ENCODE measurements around the gene IRF2. TPM values are rescaled to one million over a fixed set of nuclear protein-coding genes. Genes with fewer than 3 reads are reported as not detected.

The IRF2 gene
- polyA plus RNA-seq, 1 donor from 2014 or later, result 1.4 TPM

GRCh38 chr4:184345573-184345922 lies 128.8 kb downstream of the IRF2 start:
- no peak overlapping the region for H3K4me2 ChIP-seq (ENCODE audit: low read length)
- no peaks in the 10 kb centered on the region for H3K9me2 ChIP-seq (ENCODE audit: insufficient read depth, low read length)
- no peak overlapping the region for H2AFZ ChIP-seq (ENCODE audit: low read depth, low read length)

GRCh38 chr4:184344899-184345572 lies 129.3 kb downstream of the IRF2 start:
- no peaks in the 10 kb centered on the region for H3K9me3 ChIP-seq (ENCODE audit: low read length)
- no peak overlapping the region for H3K4me3 ChIP-seq (ENCODE audit: low read length)
- H3K9ac ChIP-seq (ENCODE audit: low read length), result no peak overlapping the region
- no peak overlapping the region for H3K27ac ChIP-seq (ENCODE audit: low read length)
- no peaks in the 10 kb centered on the region for H3K9me2 ChIP-seq (ENCODE audit: insufficient read depth, low read length)
- H3K36me3 ChIP-seq (ENCODE audit: insufficient read depth, low read length), result no peaks in the 10 kb centered on the region
- no peak overlapping the region for H2AFZ ChIP-seq (ENCODE audit: low read depth, low read length)
- no peak overlapping the region for H3K4me2 ChIP-seq (ENCODE audit: low read length)
- no peaks in the 10 kb centered on the region for H4K20me1 ChIP-seq (ENCODE audit: insufficient read depth)
- no peaks in the 10 kb centered on the region for H3K27me3 ChIP-seq (ENCODE audit: insufficient read depth, low read depth, low read length)
- TF ChIP-seq EZH2 (IDR thresholded peaks at IDR 0.05; ENCODE audit: borderline replicate concordance, insufficient read depth, low read length, poor library complexity, severe bottlenecking) (no peak), POLR2AphosphoS5 (IDR thresholded peaks at IDR 0.05) (no peak), EP300 (conservative IDR thresholded peaks at IDR 0.05; ENCODE audit: poor library complexity, severe bottlenecking) (no peak)
- no peaks in the 10 kb centered on the region for H3F3A ChIP-seq (ENCODE audit: insufficient read depth, low read length, poor library complexity, severe bottlenecking)
- no peaks in the 10 kb centered on the region for H3K79me2 ChIP-seq (replicated peaks; ENCODE audit: insufficient read depth, low read length)

More at GRCh38 chr4:184345573-184345922, 128.8 kb downstream of the IRF2 start:
- Histone ChIP-seq H3F3A (ENCODE audit: insufficient read depth, low read length, poor library complexity, severe bottlenecking) (no peaks in the 10 kb centered on the region), H3K9ac (ENCODE audit: low read length) (no peak overlapping the region), H3K27ac (ENCODE audit: low read length) (no peak overlapping the region), H4K20me1 (ENCODE audit: insufficient read depth) (no peaks in the 10 kb centered on the region), H3K27me3 (ENCODE audit: insufficient read depth, low read depth, low read length) (no peaks in the 10 kb centered on the region), H3K79me2 (replicated peaks; ENCODE audit: insufficient read depth, low read length) (no peaks in the 10 kb centered on the region), H3K9me3 (ENCODE audit: low read length) (no peaks in the 10 kb centered on the region), H3K4me3 (ENCODE audit: low read length) (no peak overlapping the region), H3K36me3 (ENCODE audit: insufficient read depth, low read length) (no peaks in the 10 kb centered on the region)
- TF ChIP-seq EZH2 (IDR thresholded peaks at IDR 0.05; ENCODE audit: borderline replicate concordance, insufficient read depth, low read length, poor library complexity, severe bottlenecking) (no peak), SMC3 (conservative IDR thresholded peaks at IDR 0.05; ENCODE audit: poor library complexity) (no peak), CTCF (IDR thresholded peaks at IDR 0.05; ENCODE audit: poor library complexity, severe bottlenecking) (no peak), TAF1 (IDR thresholded peaks at IDR 0.05; ENCODE audit: low read depth) (no peak), REST (IDR thresholded peaks at IDR 0.05; ENCODE audit: borderline replicate concordance) (no peak), RAD21 (conservative IDR thresholded peaks at IDR 0.05) (no peak), POLR2AphosphoS5 (IDR thresholded peaks at IDR 0.05) (no peak), EP300 (conservative IDR thresholded peaks at IDR 0.05; ENCODE audit: poor library complexity, severe bottlenecking) (no peak), MXI1 (conservative IDR thresholded peaks at IDR 0.05; ENCODE audit: poor library complexity, severe bottlenecking) (no peak)
